Sigmoid colon (tissue), 7 donors: ENCODE measurements around the gene GHRHR. TPM values are rescaled to one million over a fixed set of nuclear protein-coding genes. Genes with fewer than 3 reads are reported as not detected.
A peak's percentile ranks its signal among the peaks of the same experiment; 100 is the strongest.

Source experiments
- DNase-seq: peaks from one replicate; pipeline ENCODE4 v3.0.0-alpha.2; 2019
- H3K27ac ChIP-seq, 4 donors: fragments of 200-600 bp; sonication (generic); one replicate each; pipeline ENCODE4 v1.5.1; 2016 to 2019; ENCODE audit warnings: mild to moderate bottlenecking in 1 of 4
- H3K27me3 ChIP-seq, 3 donors: fragments of 200-600 bp; sonication (generic); one replicate each; pipeline ENCODE4 v1.5.1; 2019; ENCODE audit warnings: mild to moderate bottlenecking in 1 of 3
- H3K36me3 ChIP-seq, 4 donors: fragments of 200-600 bp; sonication (generic); one replicate each; pipeline ENCODE4 v1.5.1; 2016 to 2019
- H3K4me1 ChIP-seq, 4 donors: fragments of 200-600 bp; sonication (generic); one replicate each; pipeline ENCODE4 v1.5.1; 2017 to 2019
- H3K4me3 ChIP-seq, 4 donors: fragments of 200-600 bp; sonication (generic); one replicate each; pipeline ENCODE4 v1.5.1; 2017 to 2019; ENCODE audit warnings: mild to moderate bottlenecking in 2 of 4, moderate library complexity in 1 of 4
- H3K9me3 ChIP-seq, 4 donors: fragments of 200-600 bp in 3 of 4; sonication (generic) in 3 of 4; one replicate each; pipeline versions ENCODE4 v1.5.1 to v1.6.1; 2013 to 2019
- CTCF ChIP-seq, 4 experiments: fragments of 450-650 bp in 3 of 4; fragments of 200-600 bp in 1 of 4; IDR thresholded peaks; one replicate each; pipeline ENCODE4 v1.5.1; 2016 to 2019; ENCODE audit warnings: antibody characterized with exemption in 4 of 4, mild to moderate bottlenecking in 3 of 4, moderate library complexity in 2 of 4
- EP300 ChIP-seq, 4 donors: sonication (generic); formaldehyde crosslinking; IDR thresholded peaks; one replicate each; pipeline ENCODE4 v1.6.1; 2017; ENCODE audit warnings: antibody characterized with exemption in 4 of 4
- POLR2A ChIP-seq, 2 donors: fragments of 450-650 bp; IDR thresholded peaks; one replicate each; pipeline ENCODE4 v1.6.1; 2016; ENCODE audit warnings: antibody characterized with exemption in 2 of 2, mild to moderate bottlenecking in 2 of 2, moderate library complexity in 2 of 2
- POLR2AphosphoS5 ChIP-seq, 4 donors: sonication (generic); formaldehyde crosslinking; IDR thresholded peaks; one replicate each; pipeline ENCODE4 v1.6.1; 2017; ENCODE audit warnings: antibody characterized with exemption in 4 of 4
- WGBS, 2 donors: extraction: QIAGEN DNeasy Blood & Tissue Kit; methylation state at CpG; one replicate each; pipeline ENCODE4 v1.1.7; 2013; 5-methylcytosine and 5-hydroxymethylcytosine counted together
- intact Hi-C: fragments of 100-400 bp; cut with DNase I; formaldehyde crosslinking; loops from one replicate; pipeline ENCODE4 v1.15.1; 2023
- polyA plus RNA-seq, 3 donors: library from polyadenylated mRNA; stranded (reverse); fragments of 200-250 nt; gene quantifications; one replicate each; pipeline ENCODE4 v1.2.3, GENCODE V29; 2013
- total RNA-seq, 4 donors: library from RNA; depleted of rRNA; stranded (reverse); fragments of >200 nt; gene quantifications; one replicate each; pipeline ENCODE4 v1.1.0, GENCODE V29; 2016
- donor health status: healthy with polysubstance abuse.
- donor health status: Bipolar disorder and iron deficiency.
- donor health status: healthy.

The GHRHR gene
- total and polyA plus RNA-seq, 7 donors: not detected

- Histone ChIP-seq H3K4me1 (peaks cover 0 to 11% (median 2%) of the 10 kb centered on the region in 4 donors), H3K9me3 (no peaks in the 10 kb centered on the region), H3K27ac (no peak overlapping the region), H3K4me3 (no peak overlapping the region), H3K36me3 (no peaks in the 10 kb centered on the region), H3K27me3 (peaks cover 0 to 7% (median 0%) of the 10 kb centered on the region in 3 donors)
- WGBS, 2 donors: 8% methylated on average over 15 of the region's 15 CpGs
- intact Hi-C loops: loop anchor here (1.0 kb wide), 1 partner anchor 139 kb away; no protein-coding TSS in a partner anchor
- peak; percentile 64 to 97 (median 77) for TF ChIP-seq CTCF (IDR thresholded peaks at IDR 0.05)
- TF ChIP-seq POLR2A (IDR thresholded peaks at IDR 0.05): no peak
- DNase-seq: peak; percentile 90
Measured at GRCh38 chr7:30983042-30983913, 19.5 kb downstream of the GHRHR start.

DNA sequence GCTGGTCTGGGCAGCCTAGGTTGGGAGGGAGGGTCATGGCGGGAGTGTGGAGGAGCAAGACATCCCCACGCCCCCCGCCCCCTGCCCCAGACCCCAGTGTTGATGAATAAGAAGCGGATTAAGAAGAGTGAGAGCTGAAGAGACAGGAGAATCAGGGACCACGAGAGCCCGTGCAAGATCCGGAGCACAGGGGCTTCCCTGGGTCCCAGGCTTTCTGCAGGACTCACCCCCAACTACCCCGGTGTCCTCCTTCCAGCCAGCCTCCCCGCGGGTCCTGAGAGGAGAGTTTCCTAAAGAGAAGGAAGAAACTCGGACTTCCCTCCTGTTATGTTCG, 20.1 kb downstream of the GHRHR start:
- no peak overlapping the region for H3K4me3 ChIP-seq
- H3K36me3 ChIP-seq: no peaks in the 10 kb centered on the region
- no peak for TF ChIP-seq CTCF (IDR thresholded peaks at IDR 0.05)
- TF ChIP-seq POLR2AphosphoS5 (IDR thresholded peaks at IDR 0.05): no peak
- TF ChIP-seq POLR2A (IDR thresholded peaks at IDR 0.05): no peak
- no peak for TF ChIP-seq EP300 (IDR thresholded peaks at IDR 0.05)
- WGBS, 2 donors: 31 to 54% methylated on average over 12 of the region's 12 CpGs
- H3K27ac ChIP-seq: no peak overlapping the region
- peaks cover 0 to 7% (median 0%) of the 10 kb centered on the region in 3 donors for H3K27me3 ChIP-seq
- no peak for DNase-seq
- intact Hi-C loops: loop anchor here (1.0 kb wide), 1 partner anchor 138 kb away; no protein-coding TSS in a partner anchor
- H3K4me1 ChIP-seq: peaks cover 0 to 16% (median 5%) of the 10 kb centered on the region in 4 donors
- H3K9me3 ChIP-seq: no peaks in the 10 kb centered on the region

- TF ChIP-seq CTCF (IDR thresholded peaks at IDR 0.05) (no peak), POLR2AphosphoS5 (IDR thresholded peaks at IDR 0.05) (no peak), EP300 (IDR thresholded peaks at IDR 0.05) (no peak)
- H3K27ac ChIP-seq: no peak overlapping the region
- H3K27me3 ChIP-seq: peaks cover 0 to 7% (median 0%) of the 10 kb centered on the region in 3 donors
- peaks cover 0 to 17% (median 6%) of the 10 kb centered on the region in 4 donors for H3K4me1 ChIP-seq
- no peaks in the 10 kb centered on the region for H3K9me3 ChIP-seq
- no peak overlapping the region for H3K4me3 ChIP-seq
- 75% methylated on average over 13 of the region's 13 CpGs for WGBS, 2 donors
- H3K36me3 ChIP-seq: no peaks in the 10 kb centered on the region
- intact Hi-C loops: no loop called here
- DNase-seq: no peak
Measured at GRCh38 chr7:30984359-30985107, 20.8 kb downstream of the GHRHR start.

- H3K27ac ChIP-seq: no peak overlapping the region
- WGBS, 2 donors: 70 to 82% methylated on average over 7 of the region's 7 CpGs
- no peak for TF ChIP-seq POLR2AphosphoS5 (IDR thresholded peaks at IDR 0.05)
- no peak for TF ChIP-seq CTCF (IDR thresholded peaks at IDR 0.05)
- no peak for TF ChIP-seq EP300 (IDR thresholded peaks at IDR 0.05)
- no peak for TF ChIP-seq POLR2A (IDR thresholded peaks at IDR 0.05)
Measured at GRCh38 chr7:30985756-30986155, 22.0 kb downstream of the GHRHR start.

More at GRCh38 chr7:30985756-30986155, 22.0 kb downstream of the GHRHR start:
- intact Hi-C loops: no loop called here
- no peaks in the 10 kb centered on the region for H3K9me3 ChIP-seq
- DNase-seq: no peak
- H3K27me3 ChIP-seq: peaks cover 0 to 7% (median 0%) of the 10 kb centered on the region in 3 donors
- no peaks in the 10 kb centered on the region for H3K36me3 ChIP-seq
- H3K4me3 ChIP-seq: no peak overlapping the region
- peaks cover 0 to 17% (median 6%) of the 10 kb centered on the region in 4 donors for H3K4me1 ChIP-seq
